ENCODE measurements around the gene S1PR3.

DNA sequence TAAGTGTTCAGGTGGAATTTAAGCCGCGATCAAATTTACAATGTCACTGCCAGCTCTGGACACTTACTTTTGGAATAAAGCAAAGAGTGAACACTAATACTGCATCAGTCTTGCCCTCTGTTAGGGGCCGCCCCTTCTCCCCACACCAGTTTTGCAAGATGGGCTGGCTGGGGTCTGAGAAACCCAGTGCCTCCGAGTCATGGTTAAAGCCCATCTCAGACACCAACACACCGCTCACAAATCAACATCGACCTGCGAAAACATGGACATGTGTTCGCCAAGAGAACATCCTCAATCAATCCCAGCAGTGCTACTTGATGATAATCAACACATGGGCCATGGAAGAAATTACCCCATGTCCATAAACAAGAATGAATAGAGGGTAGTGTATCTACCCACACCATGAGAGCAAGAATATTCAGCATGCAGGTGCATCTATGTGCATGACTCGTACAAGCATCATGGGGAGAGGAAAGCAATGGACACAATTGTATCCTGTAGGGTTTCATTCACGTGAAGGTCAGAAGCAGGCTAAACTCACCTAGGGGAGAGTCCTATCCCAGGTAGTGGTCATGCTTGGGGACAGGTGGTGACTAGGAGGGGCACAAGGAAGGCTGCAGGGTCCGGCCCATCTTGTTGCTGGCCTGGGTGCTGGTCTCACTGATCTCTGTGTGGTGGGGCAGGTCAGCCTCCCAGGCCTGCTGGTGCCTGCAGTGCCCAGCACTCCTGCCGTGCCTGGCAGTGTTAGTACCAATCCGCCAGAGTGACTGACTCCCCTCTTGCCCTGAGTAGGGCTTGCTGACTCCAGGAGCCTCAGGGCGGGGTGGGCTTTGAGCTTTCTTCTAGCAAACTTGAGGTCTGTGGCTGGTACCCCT, 5.0 kb downstream of the S1PR3 start:
- no peak for TF ChIP-seq EZH2 (IDR thresholded peaks at IDR 0.05; ENCODE audit: borderline replicate concordance, low read length)
- TF ChIP-seq CTCF (conservative IDR thresholded peaks at IDR 0.05 in 1 of 2, IDR thresholded peaks at IDR 0.05 in 1 of 2; ENCODE audit: extremely low read depth in 1 of 2, insufficient read depth in 1 of 2, low read depth in 1 of 2, low read length in 2 of 2), result no peak
